SK-N-SH (cell line): ENCODE data around the gene CYBA.

Experiments used
- CHD2 ChIP-seq: fragments of 150-350 bp; IDR thresholded peaks from 2 replicates; pipeline ENCODE4 v1.6.1; 2018; ENCODE audit warnings: low read length; ENCODE audit not compliant: partially characterized antibody
- EP300 ChIP-seq, 2 experiments: IDR thresholded peaks; 2 replicates each; pipeline versions ENCODE4 v1.4.0 to v1.6.1; 2012; ENCODE audit warnings: borderline replicate concordance in 1 of 2, low read depth in 1 of 2, low read length in 1 of 2
- MEF2A ChIP-seq: IDR thresholded peaks from 2 replicates; pipeline ENCODE4 v1.4.0; 2012; ENCODE audit warnings: low read depth, borderline replicate concordance
- POLR2AphosphoS5 ChIP-seq: IDR thresholded peaks from 2 replicates; pipeline ENCODE4 v1.6.1; 2012; ENCODE audit warnings: low read depth, low read length
- TEAD4 ChIP-seq: IDR thresholded peaks from 2 replicates; pipeline ENCODE4 v1.4.0; 2012; ENCODE audit warnings: mild to moderate bottlenecking, borderline replicate concordance; ENCODE audit not compliant: insufficient read depth
- YY1 ChIP-seq: IDR thresholded peaks from 2 replicates; pipeline ENCODE4 v1.4.0; 2012; ENCODE audit warnings: low read depth, mild to moderate bottlenecking
- TF ChIP-seq, protein P1 (sequence below): IDR thresholded peaks from 2 replicates; pipeline ENCODE4 v1.6.1; 2012; ENCODE audit warnings: mild to moderate bottlenecking, low read depth, low read length, moderate library complexity
- TF ChIP-seq, protein P2 (sequence below): IDR thresholded peaks from 2 replicates; pipeline ENCODE4 v1.4.0; 2012; ENCODE audit warnings: low read depth
- TF ChIP-seq, protein P3 (sequence below): fragments of 200-600 bp; sonication (generic); IDR thresholded peaks from 2 replicates; pipeline ENCODE4 v1.6.1; 2017; ENCODE audit warnings: antibody characterized with exemption, mild to moderate bottlenecking, moderate library complexity

DNA sequence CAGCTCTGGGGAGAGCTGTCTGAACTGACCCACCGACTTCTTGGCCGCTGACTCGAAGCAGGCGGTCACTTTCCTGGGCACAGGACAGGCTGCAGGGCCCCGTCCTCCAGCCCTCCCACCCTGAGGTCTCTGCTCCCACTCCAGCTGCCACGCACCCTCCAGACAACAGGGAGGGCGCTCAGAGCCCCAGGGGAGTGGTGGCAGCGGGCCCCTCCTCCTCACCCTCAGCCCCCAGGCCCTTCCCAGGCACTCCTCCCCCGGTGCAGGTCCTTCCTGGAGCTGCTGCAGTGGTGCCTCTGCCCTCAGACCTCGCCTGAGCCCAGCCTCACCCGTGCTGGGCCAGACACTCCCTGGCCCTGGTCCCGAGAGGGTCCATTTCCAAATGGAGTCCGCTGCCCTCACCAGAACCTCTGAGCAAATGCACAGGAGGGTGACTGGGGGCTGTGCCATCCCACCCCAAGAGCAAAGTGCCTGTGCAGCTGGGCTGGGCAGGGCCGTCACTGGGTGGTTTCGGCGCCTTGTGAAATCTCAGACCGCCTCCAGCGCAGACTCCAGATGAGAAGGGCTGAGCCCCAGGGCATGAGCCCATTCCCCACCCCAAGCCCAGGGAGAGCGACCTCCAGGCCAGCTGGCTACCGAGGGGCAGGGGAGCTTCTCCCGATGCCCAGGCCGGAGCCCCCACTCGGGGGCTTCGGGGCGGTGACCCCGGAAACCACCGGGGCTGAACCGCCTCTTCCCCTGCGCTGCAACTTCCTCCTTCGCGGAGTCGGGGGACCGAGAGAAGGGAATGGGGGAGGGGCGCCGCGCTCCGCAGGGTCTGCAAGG is 717 bp downstream of the CYBA start:
- TF ChIP-seq POLR2AphosphoS5 (no peak), TEAD4 (no peak), YY1 (no peak), MEF2A (no peak), CHD2 (no peak), EP300 (IDR thresholded peaks at IDR 0.05; ENCODE audit: borderline replicate concordance in 1 of 2, low read depth in 1 of 2, low read length in 1 of 2) (no peak)
- TF ChIP-seq, protein P1, sequence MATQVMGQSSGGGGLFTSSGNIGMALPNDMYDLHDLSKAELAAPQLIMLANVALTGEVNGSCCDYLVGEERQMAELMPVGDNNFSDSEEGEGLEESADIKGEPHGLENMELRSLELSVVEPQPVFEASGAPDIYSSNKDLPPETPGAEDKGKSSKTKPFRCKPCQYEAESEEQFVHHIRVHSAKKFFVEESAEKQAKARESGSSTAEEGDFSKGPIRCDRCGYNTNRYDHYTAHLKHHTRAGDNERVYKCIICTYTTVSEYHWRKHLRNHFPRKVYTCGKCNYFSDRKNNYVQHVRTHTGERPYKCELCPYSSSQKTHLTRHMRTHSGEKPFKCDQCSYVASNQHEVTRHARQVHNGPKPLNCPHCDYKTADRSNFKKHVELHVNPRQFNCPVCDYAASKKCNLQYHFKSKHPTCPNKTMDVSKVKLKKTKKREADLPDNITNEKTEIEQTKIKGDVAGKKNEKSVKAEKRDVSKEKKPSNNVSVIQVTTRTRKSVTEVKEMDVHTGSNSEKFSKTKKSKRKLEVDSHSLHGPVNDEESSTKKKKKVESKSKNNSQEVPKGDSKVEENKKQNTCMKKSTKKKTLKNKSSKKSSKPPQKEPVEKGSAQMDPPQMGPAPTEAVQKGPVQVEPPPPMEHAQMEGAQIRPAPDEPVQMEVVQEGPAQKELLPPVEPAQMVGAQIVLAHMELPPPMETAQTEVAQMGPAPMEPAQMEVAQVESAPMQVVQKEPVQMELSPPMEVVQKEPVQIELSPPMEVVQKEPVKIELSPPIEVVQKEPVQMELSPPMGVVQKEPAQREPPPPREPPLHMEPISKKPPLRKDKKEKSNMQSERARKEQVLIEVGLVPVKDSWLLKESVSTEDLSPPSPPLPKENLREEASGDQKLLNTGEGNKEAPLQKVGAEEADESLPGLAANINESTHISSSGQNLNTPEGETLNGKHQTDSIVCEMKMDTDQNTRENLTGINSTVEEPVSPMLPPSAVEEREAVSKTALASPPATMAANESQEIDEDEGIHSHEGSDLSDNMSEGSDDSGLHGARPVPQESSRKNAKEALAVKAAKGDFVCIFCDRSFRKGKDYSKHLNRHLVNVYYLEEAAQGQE = no peak
- TF ChIP-seq, protein P2, sequence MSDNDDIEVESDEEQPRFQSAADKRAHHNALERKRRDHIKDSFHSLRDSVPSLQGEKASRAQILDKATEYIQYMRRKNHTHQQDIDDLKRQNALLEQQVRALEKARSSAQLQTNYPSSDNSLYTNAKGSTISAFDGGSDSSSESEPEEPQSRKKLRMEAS = no peak
- TF ChIP-seq, protein P3, sequence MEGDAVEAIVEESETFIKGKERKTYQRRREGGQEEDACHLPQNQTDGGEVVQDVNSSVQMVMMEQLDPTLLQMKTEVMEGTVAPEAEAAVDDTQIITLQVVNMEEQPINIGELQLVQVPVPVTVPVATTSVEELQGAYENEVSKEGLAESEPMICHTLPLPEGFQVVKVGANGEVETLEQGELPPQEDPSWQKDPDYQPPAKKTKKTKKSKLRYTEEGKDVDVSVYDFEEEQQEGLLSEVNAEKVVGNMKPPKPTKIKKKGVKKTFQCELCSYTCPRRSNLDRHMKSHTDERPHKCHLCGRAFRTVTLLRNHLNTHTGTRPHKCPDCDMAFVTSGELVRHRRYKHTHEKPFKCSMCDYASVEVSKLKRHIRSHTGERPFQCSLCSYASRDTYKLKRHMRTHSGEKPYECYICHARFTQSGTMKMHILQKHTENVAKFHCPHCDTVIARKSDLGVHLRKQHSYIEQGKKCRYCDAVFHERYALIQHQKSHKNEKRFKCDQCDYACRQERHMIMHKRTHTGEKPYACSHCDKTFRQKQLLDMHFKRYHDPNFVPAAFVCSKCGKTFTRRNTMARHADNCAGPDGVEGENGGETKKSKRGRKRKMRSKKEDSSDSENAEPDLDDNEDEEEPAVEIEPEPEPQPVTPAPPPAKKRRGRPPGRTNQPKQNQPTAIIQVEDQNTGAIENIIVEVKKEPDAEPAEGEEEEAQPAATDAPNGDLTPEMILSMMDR = no peak
